HEK293T (cell line): ENCODE data around the gene NKAP.

Experiments used
- ARNT ChIP-seq: fragments of 450-650 bp; IDR thresholded peaks from 2 replicates; pipeline ENCODE4 v1.6.1; 2017; ENCODE audit warnings: mild to moderate bottlenecking
- FOXK2 ChIP-seq: fragments of 450-650 bp; IDR thresholded peaks from 2 replicates; pipeline ENCODE4 v1.6.1; 2016; ENCODE audit warnings: mild to moderate bottlenecking
- FOXM1 ChIP-seq: fragments of 450-650 bp; IDR thresholded peaks from 2 replicates; pipeline ENCODE4 v1.6.1; 2017; ENCODE audit warnings: mild to moderate bottlenecking, borderline replicate concordance
- HDGF ChIP-seq: fragments of 450-650 bp; IDR thresholded peaks from 2 replicates; pipeline ENCODE4 v1.6.1; 2017; ENCODE audit warnings: antibody characterized with exemption, borderline replicate concordance
- LEF1 ChIP-seq: fragments of 450-650 bp; IDR thresholded peaks from 2 replicates; pipeline ENCODE4 v1.6.1; 2017; ENCODE audit warnings: mild to moderate bottlenecking, borderline replicate concordance
- PKNOX1 ChIP-seq: fragments of 450-650 bp; IDR thresholded peaks from 2 replicates; pipeline ENCODE4 v1.6.1; 2016
- SP1 ChIP-seq: fragments of 450-650 bp; IDR thresholded peaks from 2 replicates; pipeline ENCODE4 v1.6.1; 2017
- SUZ12 ChIP-seq: fragments of 450-650 bp; IDR thresholded peaks from 2 replicates; pipeline ENCODE4 v1.6.1; 2016; ENCODE audit warnings: mild to moderate bottlenecking
- TARDBP ChIP-seq: fragments of 450-650 bp; IDR thresholded peaks from 2 replicates; pipeline ENCODE4 v1.6.1; 2016
- ZNF384 ChIP-seq: fragments of 450-650 bp; IDR thresholded peaks from 2 replicates; pipeline ENCODE4 v1.6.1; 2016

DNA sequence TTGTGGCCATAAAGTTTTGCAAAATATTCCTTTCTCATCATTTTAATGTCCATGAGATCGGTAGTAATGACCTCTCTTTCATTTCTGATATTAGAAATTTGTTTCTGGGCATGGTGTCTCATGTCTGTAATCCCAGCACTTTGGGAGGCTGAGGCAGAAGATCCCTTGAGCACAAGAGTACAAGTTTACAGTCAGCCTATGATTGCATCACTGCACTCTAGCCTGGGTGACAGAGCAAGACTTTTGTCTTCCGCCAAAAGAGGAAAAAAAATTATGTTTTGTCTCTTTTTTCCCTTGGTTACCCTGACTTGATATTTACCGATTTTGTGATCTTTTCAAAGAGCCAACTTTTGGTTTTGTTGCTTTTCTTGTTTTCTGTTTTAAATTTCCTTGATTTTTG lies 10.8 kb upstream of the NKAP start:
- TF ChIP-seq LEF1 (no peak), HDGF (no peak), TARDBP (no peak), ARNT (no peak), ZNF384 (no peak), SP1 (no peak), FOXK2 (no peak), SUZ12 (no peak), PKNOX1 (no peak), FOXM1 (no peak)
